Nephron (organoid): Measurements from ENCODE around the gene PIKFYVE.

Experiments
- H3K27ac Mint-ChIP-seq, 3 experiments: 2 replicates each; pipeline ENCODE4 v1.8.0; 2020; ENCODE audit warnings: mixed read lengths in 3 of 3, mild to moderate bottlenecking in 2 of 3, moderate library complexity in 1 of 3
- H3K27me3 Mint-ChIP-seq: 2 replicates; pipeline ENCODE4 v1.8.0; 2021; ENCODE audit warnings: low read depth, mild to moderate bottlenecking, moderate library complexity, mixed read lengths
- H3K36me3 Mint-ChIP-seq: 2 replicates; pipeline ENCODE4 v1.8.0; 2020; ENCODE audit warnings: low read depth, mixed read lengths
- H3K4me1 Mint-ChIP-seq: 2 replicates; pipeline ENCODE4 v1.8.0; 2020; ENCODE audit warnings: mixed read lengths
- H3K4me3 Mint-ChIP-seq, 3 experiments: 2 replicates each; pipeline ENCODE4 v1.8.0; 2020; ENCODE audit warnings: mild to moderate bottlenecking in 3 of 3, mixed read lengths in 3 of 3, moderate library complexity in 2 of 3
- H3K9me3 Mint-ChIP-seq: 2 replicates; pipeline ENCODE4 v1.8.0; 2020; ENCODE audit warnings: mixed read lengths
- TF ChIP-seq, protein P1 (sequence below), 3 experiments: fragments of 200-600 bp; sonication (generic); IDR thresholded peaks; one replicate each; pipeline ENCODE4 v1.5.0; 2021; ENCODE audit warnings: antibody characterized with exemption in 3 of 3; ENCODE audit not compliant: unreplicated experiment in 3 of 3

The PIKFYVE gene

DNA sequence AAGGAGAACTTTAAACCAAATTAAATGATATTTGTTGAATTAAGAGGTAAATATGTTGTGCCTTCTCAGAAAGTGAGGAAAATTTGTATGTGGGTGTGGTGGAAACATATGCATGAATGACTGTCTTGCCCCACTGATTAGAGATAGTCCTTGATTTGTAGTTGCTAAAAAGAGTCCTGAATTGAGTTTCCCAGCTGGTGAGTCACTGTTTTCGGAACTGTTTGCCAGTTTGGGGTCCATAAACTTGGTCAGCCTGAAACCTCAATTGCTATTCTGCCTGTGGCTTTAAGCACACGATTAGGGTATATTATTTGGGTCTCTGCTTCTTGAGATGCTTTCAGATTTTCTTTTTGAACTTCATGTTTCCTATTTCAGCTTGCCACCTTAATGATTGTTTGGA, 53.3 kb downstream of the PIKFYVE start:
- Mint-ChIP-seq H3K9me3 (peaks cover 4% of the 10 kb centered on the region), H3K27me3 (no peaks in the 10 kb centered on the region), H3K4me1 (peaks cover 6% of the 10 kb centered on the region), H3K36me3 (peaks cover 64% of the 10 kb centered on the region), H3K27ac (no peak overlapping the region), H3K4me3 (no peak overlapping the region)
- TF ChIP-seq, protein P1, sequence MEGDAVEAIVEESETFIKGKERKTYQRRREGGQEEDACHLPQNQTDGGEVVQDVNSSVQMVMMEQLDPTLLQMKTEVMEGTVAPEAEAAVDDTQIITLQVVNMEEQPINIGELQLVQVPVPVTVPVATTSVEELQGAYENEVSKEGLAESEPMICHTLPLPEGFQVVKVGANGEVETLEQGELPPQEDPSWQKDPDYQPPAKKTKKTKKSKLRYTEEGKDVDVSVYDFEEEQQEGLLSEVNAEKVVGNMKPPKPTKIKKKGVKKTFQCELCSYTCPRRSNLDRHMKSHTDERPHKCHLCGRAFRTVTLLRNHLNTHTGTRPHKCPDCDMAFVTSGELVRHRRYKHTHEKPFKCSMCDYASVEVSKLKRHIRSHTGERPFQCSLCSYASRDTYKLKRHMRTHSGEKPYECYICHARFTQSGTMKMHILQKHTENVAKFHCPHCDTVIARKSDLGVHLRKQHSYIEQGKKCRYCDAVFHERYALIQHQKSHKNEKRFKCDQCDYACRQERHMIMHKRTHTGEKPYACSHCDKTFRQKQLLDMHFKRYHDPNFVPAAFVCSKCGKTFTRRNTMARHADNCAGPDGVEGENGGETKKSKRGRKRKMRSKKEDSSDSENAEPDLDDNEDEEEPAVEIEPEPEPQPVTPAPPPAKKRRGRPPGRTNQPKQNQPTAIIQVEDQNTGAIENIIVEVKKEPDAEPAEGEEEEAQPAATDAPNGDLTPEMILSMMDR (IDR thresholded peaks at IDR 0.05; ENCODE audit: unreplicated experiment in 3 of 3), result no peak

GRCh38 chr2:208320686-208321085, 54.6 kb downstream of the PIKFYVE start:
- no peak overlapping the region for H3K4me3 Mint-ChIP-seq
- peak overlapping the region in 2 of 3 experiments; percentile 41 to 56 for H3K27ac Mint-ChIP-seq
- H3K27me3 Mint-ChIP-seq, result no peaks in the 10 kb centered on the region
- peaks cover 6% of the 10 kb centered on the region for H3K4me1 Mint-ChIP-seq
- no peaks in the 10 kb centered on the region for H3K9me3 Mint-ChIP-seq
- peaks cover 65% of the 10 kb centered on the region for H3K36me3 Mint-ChIP-seq
- TF ChIP-seq, protein P1 (IDR thresholded peaks at IDR 0.05; ENCODE audit: unreplicated experiment in 3 of 3), result no peak

DNA sequence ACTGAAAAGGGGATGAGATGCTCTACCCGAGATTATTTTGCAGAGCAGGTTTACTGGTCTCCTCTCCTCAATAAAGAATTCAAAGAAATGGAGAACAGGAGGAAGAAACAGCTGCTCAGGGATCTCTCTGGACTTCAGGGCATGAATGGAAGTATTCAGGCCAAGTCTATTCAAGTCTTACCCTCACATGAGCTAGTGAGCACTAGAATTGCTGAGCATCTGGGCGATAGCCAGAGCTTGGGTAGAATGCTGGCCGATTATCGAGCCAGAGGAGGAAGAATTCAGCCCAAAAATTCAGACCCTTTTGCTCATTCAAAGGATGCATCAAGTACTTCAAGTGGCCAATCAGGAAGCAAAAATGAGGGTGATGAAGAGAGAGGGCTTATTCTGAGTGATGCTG, 60.0 kb downstream of the PIKFYVE start:
- Mint-ChIP-seq H3K27me3 (no peaks in the 10 kb centered on the region), H3K4me1 (no peaks in the 10 kb centered on the region), H3K4me3 (no peak overlapping the region), H3K27ac (no peak overlapping the region), H3K36me3 (peaks cover 70% of the 10 kb centered on the region), H3K9me3 (no peaks in the 10 kb centered on the region)
- TF ChIP-seq, protein P1 (IDR thresholded peaks at IDR 0.05; ENCODE audit: unreplicated experiment in 3 of 3), result no peak

- no peaks in the 10 kb centered on the region for H3K4me1 Mint-ChIP-seq
- no peaks in the 10 kb centered on the region for H3K9me3 Mint-ChIP-seq
- H3K4me3 Mint-ChIP-seq, result no peak overlapping the region
- H3K27me3 Mint-ChIP-seq, result no peaks in the 10 kb centered on the region
- peaks cover 55% of the 10 kb centered on the region for H3K36me3 Mint-ChIP-seq
- TF ChIP-seq, protein P1 (IDR thresholded peaks at IDR 0.05; ENCODE audit: unreplicated experiment in 3 of 3), result no peak
- H3K27ac Mint-ChIP-seq, result no peak overlapping the region
Observed at GRCh38 chr2:208329485-208329884, 63.4 kb downstream of the PIKFYVE start.

- H3K27ac Mint-ChIP-seq, result no peak overlapping the region
Observed at GRCh38 chr2:208334230-208334629, 68.2 kb downstream of the PIKFYVE start.

GRCh38 chr2:208346756-208347155, 80.7 kb downstream of the PIKFYVE start:
- H3K4me1 Mint-ChIP-seq, result no peaks in the 10 kb centered on the region
- no peaks in the 10 kb centered on the region for H3K9me3 Mint-ChIP-seq
- no peak overlapping the region for H3K4me3 Mint-ChIP-seq
- H3K27me3 Mint-ChIP-seq, result no peaks in the 10 kb centered on the region
- H3K36me3 Mint-ChIP-seq, result peaks cover 59% of the 10 kb centered on the region
- TF ChIP-seq, protein P1 (IDR thresholded peaks at IDR 0.05; ENCODE audit: unreplicated experiment in 3 of 3), result no peak
- no peak overlapping the region for H3K27ac Mint-ChIP-seq

More at GRCh38 chr2:208334230-208334629, 68.2 kb downstream of the PIKFYVE start:
- peaks cover 56% of the 10 kb centered on the region for H3K36me3 Mint-ChIP-seq
- TF ChIP-seq, protein P1 (IDR thresholded peaks at IDR 0.05; ENCODE audit: unreplicated experiment in 3 of 3), result no peak
- no peak overlapping the region for H3K4me3 Mint-ChIP-seq
- no peaks in the 10 kb centered on the region for H3K4me1 Mint-ChIP-seq
- H3K9me3 Mint-ChIP-seq, result no peaks in the 10 kb centered on the region
- H3K27me3 Mint-ChIP-seq, result no peaks in the 10 kb centered on the region
